ENCODE measurements around the gene COA7. TPM values are rescaled to one million over a fixed set of nuclear protein-coding genes. Genes with fewer than 3 reads are reported as not detected.

Gene COA7
- total RNA-seq, 4 donors from 2014 or later, result 5.9 to 17.0 (median 9.4) TPM

- peak overlapping the region in 3 of 4 donors; percentile 34 to 68 (median 48) for H3K27ac ChIP-seq
- no peak for DNase-seq
Measured at GRCh38 chr1:52707927-52708655, 9.9 kb upstream of the COA7 start.

GRCh38 chr1:52706941-52707926, 9.1 kb upstream of the COA7 start:
- H3K36me3 ChIP-seq, result no peaks in the 10 kb centered on the region
- TF ChIP-seq CTCF (IDR thresholded peaks at IDR 0.05), result no peak
- no peak for TF ChIP-seq POLR2A (IDR thresholded peaks at IDR 0.05)
- DNase-seq, result peak in 1 of 3 donors; percentile 78
- H3K9me3 ChIP-seq, result no peaks in the 10 kb centered on the region
- no peaks in the 10 kb centered on the region for H3K27me3 ChIP-seq
- peak overlapping the region in 3 of 4 donors; percentile 34 to 68 (median 48) for H3K27ac ChIP-seq
- peak overlapping the region in 1 of 4 donors; percentile 30 for H3K4me3 ChIP-seq
- H3K4me1 ChIP-seq, result peaks cover 0 to 27% (median 2%) of the 10 kb centered on the region in 4 donors

More at GRCh38 chr1:52707927-52708655, 9.9 kb upstream of the COA7 start:
- no peaks in the 10 kb centered on the region for H3K9me3 ChIP-seq
- no peaks in the 10 kb centered on the region for H3K27me3 ChIP-seq
- H3K4me3 ChIP-seq, result peak overlapping the region in 1 of 4 donors; percentile 6
- peaks cover 0 to 27% (median 2%) of the 10 kb centered on the region in 4 donors for H3K4me1 ChIP-seq
- TF ChIP-seq CTCF (IDR thresholded peaks at IDR 0.05) (no peak), POLR2A (IDR thresholded peaks at IDR 0.05) (no peak)
- no peaks in the 10 kb centered on the region for H3K36me3 ChIP-seq

DNA sequence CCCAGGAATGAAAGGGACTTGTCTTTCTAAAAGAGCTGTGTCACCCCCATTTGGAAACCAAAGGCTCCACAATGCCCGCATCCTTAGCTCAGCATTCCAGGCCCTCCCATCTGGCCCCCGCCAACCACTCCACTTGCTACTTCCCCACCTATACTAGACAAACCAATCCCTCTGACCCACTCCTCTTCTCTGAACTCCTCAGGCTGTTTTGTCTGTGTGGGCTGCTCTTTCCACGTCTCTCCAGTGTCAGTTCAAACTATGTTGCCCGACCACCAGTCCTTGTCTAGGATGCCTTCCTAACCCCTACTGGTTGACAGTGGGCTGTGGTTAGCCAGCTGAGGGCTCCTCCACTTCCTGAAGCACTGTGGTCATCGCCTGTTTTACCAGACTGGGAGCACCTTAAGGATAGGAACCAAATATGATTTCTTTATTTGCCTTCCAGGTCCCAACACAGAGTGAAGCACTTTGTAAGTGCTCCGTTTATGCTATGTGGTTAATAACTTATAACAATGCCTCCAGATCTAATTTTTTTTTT, 8.1 kb upstream of the COA7 start:
- Histone ChIP-seq H3K36me3 (no peaks in the 10 kb centered on the region), H3K27me3 (no peaks in the 10 kb centered on the region), H3K9me3 (no peaks in the 10 kb centered on the region), H3K4me1 (peaks cover 0 to 27% (median 2%) of the 10 kb centered on the region in 4 donors), H3K27ac (no peak overlapping the region), H3K4me3 (no peak overlapping the region)
- TF ChIP-seq POLR2A (IDR thresholded peaks at IDR 0.05), result no peak
- no peak for TF ChIP-seq CTCF (IDR thresholded peaks at IDR 0.05)
- no peak for DNase-seq

DNA sequence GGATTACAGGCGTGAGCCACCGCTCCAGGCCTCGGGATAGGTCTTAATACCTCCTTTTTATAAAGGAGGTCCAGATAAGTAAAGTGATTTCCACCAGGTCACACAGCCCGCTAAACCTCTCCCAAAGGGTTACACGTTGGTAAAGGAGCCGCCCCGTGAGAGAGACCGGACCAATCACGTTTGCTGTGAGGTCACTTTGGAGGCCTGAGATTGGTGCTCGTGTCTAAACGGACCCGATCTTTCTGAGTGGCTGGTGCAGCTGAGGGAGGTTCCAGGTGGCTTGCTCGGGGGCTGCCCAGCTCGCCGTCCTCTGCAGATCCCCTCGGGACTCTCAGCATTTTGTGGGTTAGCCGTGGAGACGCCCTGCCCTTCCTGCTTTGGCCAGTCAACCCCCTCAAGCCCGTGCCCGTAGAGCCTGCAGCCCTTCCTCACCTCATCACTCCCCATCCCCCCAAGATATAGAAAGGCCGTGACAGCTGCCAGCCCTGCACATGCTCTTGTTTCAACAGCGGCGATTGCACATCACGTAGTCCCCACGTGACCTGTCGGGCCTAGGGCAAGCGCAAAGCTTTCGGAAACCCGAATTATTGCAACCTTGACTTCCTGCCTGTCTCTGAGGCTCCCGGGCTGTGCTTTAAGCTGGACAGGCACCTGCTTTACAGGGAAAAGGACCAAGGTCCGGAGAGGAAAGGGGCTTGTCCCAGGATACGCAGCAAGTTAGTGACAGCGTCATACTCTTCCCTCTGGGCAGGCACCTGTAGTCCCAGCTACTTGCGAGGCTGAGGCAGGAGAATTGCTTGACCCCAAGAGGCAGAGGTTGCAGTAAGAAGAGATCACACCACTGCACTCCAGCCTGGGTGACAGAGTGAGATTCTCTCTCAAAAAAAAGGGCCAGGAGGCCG, 5.0 kb upstream of the COA7 start:
- peak overlapping the region; percentile 39 to 58 (median 51) for H3K4me3 ChIP-seq
- H3K27ac ChIP-seq, result peak overlapping the region; percentile 83 to 89 (median 84)
- H3K27me3 ChIP-seq, result no peaks in the 10 kb centered on the region
- H3K36me3 ChIP-seq, result no peaks in the 10 kb centered on the region
- H3K4me1 ChIP-seq, result peaks cover 0 to 21% (median 2%) of the 10 kb centered on the region in 4 donors
- H3K9me3 ChIP-seq, result no peaks in the 10 kb centered on the region
- peak; percentile 87 to 96 (median 92) for DNase-seq
- TF ChIP-seq POLR2A (IDR thresholded peaks at IDR 0.05), result peak; percentile 27 to 49
- peak in 1 of 6 experiments; percentile 3 for TF ChIP-seq CTCF (IDR thresholded peaks at IDR 0.05)

Data from Peyer's patch (tissue), 4 donors.